Panc1 (cell line): ENCODE measurements around the gene CEMIP.

Experiments used
- CTCF ChIP-seq: fragments of 450-650 bp; IDR thresholded peaks from 2 replicates; pipeline ENCODE4 v1.5.1; 2017; ENCODE audit warnings: mild to moderate bottlenecking
- POLR2AphosphoS5 ChIP-seq: IDR thresholded peaks from 2 replicates; pipeline ENCODE4 v1.6.1; 2012; ENCODE audit warnings: mild to moderate bottlenecking, low read depth, low read length, moderate library complexity
- REST ChIP-seq, 2 experiments: IDR thresholded peaks; 2 replicates each; pipeline ENCODE4 v1.6.1; 2011 to 2012; ENCODE audit warnings: low read depth in 2 of 2, control low read depth in 1 of 2, low read length in 1 of 2, mild to moderate bottlenecking in 1 of 2, moderate library complexity in 1 of 2; ENCODE audit not compliant: insufficient read depth in 1 of 2
- SIN3A ChIP-seq: IDR thresholded peaks from 2 replicates; pipeline ENCODE4 v1.6.1; 2012; ENCODE audit warnings: low read depth, mild to moderate bottlenecking, low read length, moderate library complexity, borderline replicate concordance; ENCODE audit not compliant: insufficient read depth
- TCF7L2 ChIP-seq: IDR thresholded peaks from 2 replicates; pipeline ENCODE4 v1.6.1; 2011; ENCODE audit warnings: mild to moderate bottlenecking, low read depth, low read length, inconsistent platforms

GRCh38 chr15:81000144-81000623 is 221.0 kb downstream of the CEMIP start:
- no peak for TF ChIP-seq REST (IDR thresholded peaks at IDR 0.05; ENCODE audit: insufficient read depth in 1 of 2, low read depth in 2 of 2, low read length in 1 of 2)
- TF ChIP-seq POLR2AphosphoS5 = no peak
- no peak for TF ChIP-seq CTCF
- TF ChIP-seq SIN3A = no peak
- TF ChIP-seq TCF7L2 = no peak
